K562 (cell line): ENCODE results near the gene GRAMD4. TPM values are rescaled to one million over a fixed set of nuclear protein-coding genes. Genes with fewer than 3 reads are reported as not detected.

ENCODE experiments used
- ATAC-seq: fragments of 200-7000 bp; cut with Tn5 transposase; 3 replicates; pipeline ENCODE4 v1.9.1; 2020; ENCODE audit warnings: moderate library complexity
- Bru-seq: library from RNA; stranded (reverse); fragments of 400-500 nt; gene quantifications from one replicate; lab custom pipeline; 2021; lab: Mats Ljungman, UMichigan
- BruChase-seq, 2 experiments: library from RNA; stranded (reverse); fragments of 400-500 nt; gene quantifications; one replicate each; lab custom pipeline; 2021; lab: Mats Ljungman, UMichigan
- BruUV-seq: library from RNA; stranded (reverse); fragments of 400-500 nt; replicated peaks from 2 replicates; lab custom pipeline; 2021; lab: Mats Ljungman, UMichigan
- CTCF ChIA-PET: fragments of 300-600 bp; formaldehyde crosslinking; extraction: SDS; loops from one replicate; lab custom pipeline; 2021; ENCODE audit warnings: low intra/inter-chr PET ratio; lab: Yijun Ruan, JAX
- POLR2A ChIA-PET: fragments of 300-600, 350-650 bp; sonication (Branson Sonifier 250); formaldehyde crosslinking; extraction: SDS; loops from one replicate; lab custom pipeline; 2021; ENCODE audit warnings: antibody characterized with exemption, inconsistent platforms; lab: Yijun Ruan, JAX
- DNase-seq, 4 experiments: peaks; one replicate each; pipeline versions ENCODE4 v3.0.0 to v3.0.0-alpha.2; 2011 to 2018; ENCODE audit warnings: low spot score in 3 of 4, mixed read lengths in 3 of 4; ENCODE audit errors: extremely low read depth in 1 of 4
- FAIRE-seq: peaks from 2 replicates; lab custom pipeline; 2011; peaks lifted over from hg19 to GRCh38; lab: Jason Lieb, UNC
- H2AFZ ChIP-seq: 2 replicates; pipeline ENCODE4 v1.6.0; 2011; ENCODE audit warnings: low read depth, low read length, control low read depth, inconsistent platforms
- H3K27ac ChIP-seq: fragments of 200-600 bp; 3 replicates; pipeline ENCODE4 v1.8.0; 2011; ENCODE audit warnings: low read depth, mild to moderate bottlenecking, control low read depth, inconsistent platforms, low read length, moderate library complexity, mixed read lengths; ENCODE audit errors: extremely low read depth
- H3K27me3 ChIP-seq, 2 experiments: fragments of 300-600 bp in 1 of 2; 2 replicates in 1 of 2; 3 replicates in 1 of 2; pipeline versions ENCODE4 v1.6.0 to v1.8.0; 2011; ENCODE audit warnings: inconsistent platforms in 2 of 2, low read length in 2 of 2, mild to moderate bottlenecking in 1 of 2, mixed read lengths in 1 of 2, moderate library complexity in 1 of 2; ENCODE audit not compliant: control insufficient read depth in 2 of 2, insufficient read depth in 2 of 2
- H3K36me3 ChIP-seq: fragments of 300-600 bp; 3 replicates; pipeline ENCODE4 v1.8.0; 2011; ENCODE audit warnings: mild to moderate bottlenecking, low read length, inconsistent platforms; ENCODE audit not compliant: control insufficient read depth, insufficient read depth
- H3K4me1 ChIP-seq, 2 experiments: fragments of 200-600 bp in 1 of 2; replicated peaks in 1 of 2; 2 replicates in 1 of 2; 3 replicates in 1 of 2; pipeline versions ENCODE4 v1.5.1 to v1.8.0; 2011; ENCODE audit warnings: inconsistent platforms in 2 of 2, low read length in 2 of 2, mild to moderate bottlenecking in 1 of 2, mixed read lengths in 1 of 2, moderate library complexity in 1 of 2; ENCODE audit not compliant: control insufficient read depth in 2 of 2, insufficient read depth in 2 of 2
- H3K4me2 ChIP-seq: 2 replicates; pipeline ENCODE4 v1.6.1; 2011; ENCODE audit warnings: low read length, control low read depth, inconsistent platforms, mixed read lengths; ENCODE audit not compliant: insufficient read depth
- H3K4me3 ChIP-seq: fragments of 200-600 bp; sonication (generic), shearing (Covaris generic); 2 replicates; pipeline ENCODE4 v1.5.1; 2016; ENCODE audit warnings: control low read depth, inconsistent platforms
- H3K79me2 ChIP-seq: fragments of 200-600 bp; 3 replicates; pipeline ENCODE4 v1.8.0; 2011; ENCODE audit warnings: low read length, inconsistent platforms; ENCODE audit not compliant: control insufficient read depth, insufficient read depth
- H3K9ac ChIP-seq, 2 experiments: 2 replicates each; pipeline versions ENCODE4 v1.6.0 to v1.6.1; 2011; ENCODE audit warnings: low read depth in 2 of 2, low read length in 2 of 2, control low read depth in 1 of 2, inconsistent platforms in 1 of 2, mild to moderate bottlenecking in 1 of 2, mixed read lengths in 1 of 2; ENCODE audit not compliant: insufficient read depth in 1 of 2
- H3K9me1 ChIP-seq: one replicate; pipeline ENCODE4 v1.6.0; 2011; ENCODE audit warnings: inconsistent platforms, mild to moderate bottlenecking, low read length, moderate library complexity; ENCODE audit not compliant: control insufficient read depth, insufficient read depth
- H3K9me3 ChIP-seq: replicated peaks from 2 replicates; pipeline ENCODE4 v1.5.1; 2011; ENCODE audit warnings: low read depth, low read length, inconsistent platforms; ENCODE audit not compliant: control insufficient read depth, insufficient read depth
- H4K20me1 ChIP-seq: replicated peaks from 2 replicates; pipeline ENCODE4 v1.6.1; 2011; ENCODE audit warnings: low read length, inconsistent platforms, mixed read lengths; ENCODE audit not compliant: control insufficient read depth, insufficient read depth
- CBFB ChIP-seq: sonication (generic); formaldehyde crosslinking; IDR thresholded peaks from 2 replicates; pipeline ENCODE4 v1.4.0; 2020; ENCODE audit warnings: mild to moderate bottlenecking, missing genetic modification reagents
- MAFG ChIP-seq: fragments of 450-650 bp; conservative IDR thresholded peaks from 2 replicates; pipeline ENCODE4 v1.6.1; 2016; ENCODE audit warnings: missing genetic modification characterization, missing compliant biosample characterization
- RHOXF2B ChIP-seq: fragments of 250-450 bp; sonication (Bioruptor Pico); conservative IDR thresholded peaks from 2 replicates; pipeline ENCODE4 v1.5.1; 2021
- ZNF12 ChIP-seq: sonication (generic); formaldehyde crosslinking; IDR thresholded peaks from 2 replicates; pipeline ENCODE4 v1.4.0; 2020; ENCODE audit warnings: mild to moderate bottlenecking, missing genetic modification reagents
- WGBS: fragments of 100-300 bp; shearing (Covaris generic); methylation state at CpG from one replicate; pipeline ENCODE4 v1.1.6; 2016; ENCODE audit warnings: low coverage, mixed read lengths; ENCODE audit not compliant: insufficient coverage; ENCODE audit errors: missing lambda C conversion rate; 5-methylcytosine and 5-hydroxymethylcytosine counted together
- in situ Hi-C: fragments of 300-500 bp; cut with MboI; formaldehyde crosslinking; loops from 4 replicates; pipeline ENCODE4 v1.15.0; 2018; ENCODE audit warnings: inconsistent platforms, mixed read lengths
- intact Hi-C: fragments of 100-400 bp; cut with micrococcal nuclease; formaldehyde crosslinking; loops from 2 replicates; pipeline ENCODE4 v1.14.2; 2022
- long read RNA-seq, 3 experiments: library from polyadenylated mRNA in 2 of 3; library from RNA in 1 of 3; unstranded in 2 of 3; stranded (forward) in 1 of 3; transcript quantifications; one replicate each; pipeline ENCODE4 v2.0.0, GENCODE V29; 2019 to 2022
- polyA minus RNA-seq, 3 experiments: library from RNA; depleted of rRNA, polyadenylated mRNA; stranded (reverse); fragments of >200 nt; gene quantifications; 2 replicates each; pipeline ENCODE4 v1.2.3, GENCODE V29; 2011
- polyA plus RNA-seq, 8 experiments: library from polyadenylated mRNA; depleted of rRNA in 4 of 8; stranded (reverse) in 5 of 8; unstranded in 3 of 8; fragments of >200 nt; fragmentation: Nextera tagmentation in 2 of 8; fragmentation: Illumina TruSeq in 1 of 8; extraction: Ambion mirVana in 2 of 8; extraction: Trizol in 1 of 8; gene quantifications; 2 replicates each; pipeline versions ENCODE4 v1.2.1 to v1.2.3, GENCODE V29; 2011 to 2014; ENCODE audit warnings: inconsistent platforms in 1 of 8, missing spikeins in 1 of 8
- total RNA-seq, 7 experiments: library from RNA; depleted of rRNA in 6 of 7; stranded (reverse); fragments of >200 nt in 6 of 7; fragmentation: Illumina TruSeq in 2 of 7; extraction: Trizol in 2 of 7; gene quantifications; 2 replicates each; pipeline versions ENCODE4 v1.2.1 to v1.2.3, GENCODE V29; 2011 to 2021; ENCODE audit warnings: low replicate concordance in 1 of 7

Gene GRAMD4
- 92.4 and 123 TPM in 2 replicates for total RNA-seq (2011; cell fraction: chromatin; rRNA removed; ENCODE audit: low replicate concordance)
- 64.0 and 80.4 TPM in 2 replicates for total RNA-seq (2011; cell fraction: nucleolus; rRNA removed)
- 41.7 and 59.0 TPM in 2 replicates for total RNA-seq (2011; cell fraction: nucleoplasm; rRNA removed)
- total RNA-seq (2014; rRNA removed): 44.8 and 52.4 TPM in 2 replicates
- total RNA-seq (2014; rRNA removed; fragmentation: Illumina TruSeq; extraction: Trizol): 13.6 and 14.1 TPM in 2 replicates
- total RNA-seq (2015; rRNA removed; fragmentation: Illumina TruSeq; extraction: Trizol): 16.0 and 18.6 TPM in 2 replicates
- total RNA-seq (2021): 44.0 and 45.4 TPM in 2 replicates
- polyA plus RNA-seq (2011; rRNA removed): 31.9 and 35.5 TPM in 2 replicates
- polyA plus RNA-seq (2011; cell fraction: cytosol; rRNA removed): 14.5 and 32.1 TPM in 2 replicates
- 70.0 and 77.3 TPM in 2 replicates for polyA plus RNA-seq (2011; cell fraction: nucleus; rRNA removed)
- 17.3 and 43.4 TPM in 2 replicates for polyA plus RNA-seq (2012)
- polyA plus RNA-seq (2014; fragmentation: Illumina TruSeq; extraction: Trizol): 13.7 and 15.3 TPM in 2 replicates
- polyA plus RNA-seq (2014; fragmentation: Nextera tagmentation; extraction: Ambion mirVana): under 1 TPM; 0.18 to 0.28 TPM
- 31.5 and 37.3 TPM in 2 replicates for polyA plus RNA-seq (2014; rRNA removed)
- 34.2 and 53.1 TPM in 2 replicates for polyA minus RNA-seq (2011; rRNA and poly(A)+ RNA removed)
- polyA minus RNA-seq (2011; cell fraction: cytosol; rRNA and poly(A)+ RNA removed): 20.3 and 27.3 TPM in 2 replicates
- 21.4 and 52.2 TPM in 2 replicates for polyA minus RNA-seq (2011; cell fraction: nucleus; rRNA and poly(A)+ RNA removed)
- Bru-seq, nascent RNA: percentile 55 among the genes with signal in this experiment
- percentile 48 among the genes with signal in this experiment for BruChase-seq, experiment 1, labeled RNA remaining after a 2-hour chase
- BruChase-seq, experiment 2, labeled RNA remaining after a 6-hour chase: percentile 54 among the genes with signal in this experiment
- long read RNA-seq, experiment 1, partial matches to known transcripts: 102 of 219 reads
- long read RNA-seq, experiment 1, other reads (novel, unspliced or antisense): 115 of 219 reads
- long read RNA-seq, experiment 2, partial matches to known transcripts: 5 of 17 reads
- long read RNA-seq, experiment 2, other reads (novel, unspliced or antisense): 12 of 17 reads
- long read RNA-seq, experiment 3, partial matches to known transcripts: 1 of 4 reads
- long read RNA-seq, experiment 3, other reads (novel, unspliced or antisense): 3 of 4 reads

GRCh38 chr22:46619830-46620501, at the start of gene GRAMD4:
Gene GRAMD4 (plus strand): TSS chr22:46620386. CDS start chr22:46626800, 6,414 bp downstream.
- no peak within 1 kb of the TSS for H3K4me3 ChIP-seq
- H3K9me3 ChIP-seq: no peaks in the 10 kb centered on the region
- ChIA-PET CTCF (no interaction called here), POLR2A (no interaction called here)
- intact Hi-C loops: no loop called here
- H3K27ac ChIP-seq: no peak within 1 kb of the TSS
- H3K4me1 ChIP-seq: peaks cover 2 to 45% of the 10 kb centered on the region in 2 experiments; a peak in 3 of 5 replicates
- in situ Hi-C loops: no loop called here
- BruUV-seq: no TSS peak
- FAIRE-seq (no peak), DNase-seq (peak; percentile 16 to 23 (median 20)), ATAC-seq (no peak)
- peaks cover 43% of the 10 kb centered on the region for H3K79me2 ChIP-seq
- no peak within 1 kb of the TSS for H3K4me2 ChIP-seq
- no peaks in the 10 kb centered on the region for H4K20me1 ChIP-seq
- peak within 1 kb of the TSS in 1 of 2 experiments; percentile 78; a peak in 2 of 4 replicates for H3K9ac ChIP-seq
- H2AFZ ChIP-seq: no peak within 1 kb of the TSS
- H3K36me3 ChIP-seq: no peaks in the 10 kb centered on the region
- no peaks in the 10 kb centered on the region for H3K9me1 ChIP-seq
- TF ChIP-seq CBFB (no peak), MAFG (tag) (no peak), RHOXF2B (CRISPR knock-in tag) (no peak), ZNF12 (CRISPR knock-in tag) (no peak)
- WGBS: 57% methylated on average over 13 of the region's 20 CpGs
- H3K27me3 ChIP-seq: no peaks in the 10 kb centered on the region
